Right ventricle myocardium superior (tissue), 1 donor: ENCODE results near the gene MFSD2A. TPM values are rescaled to one million over a fixed set of nuclear protein-coding genes. Genes with fewer than 3 reads are reported as not detected.

Experiments used
- total RNA-seq: library from RNA; stranded (reverse); fragmentation: NEBNext Ultra II Directional; extraction: Animal tissue kit (Norgen Biotek cat#: 25700); gene quantifications from one replicate; pipeline ENCODE4 v1.2.1, GENCODE V29; 2021
- donor health status: DM: no; HTN: yes; CAD: no; lungs with severe emphysema.

MFSD2A gene
- total RNA-seq, 1 donor from 2014 or later: 0.22 TPM

Other genes with a start within 250 kb of the MFSD2A start
- gene PPIE, start 216.3 kb upstream of the MFSD2A start, total RNA-seq: 27.9 TPM
- gene OXCT2, start 183.8 kb upstream of the MFSD2A start, total RNA-seq: 0.65 TPM
- gene BMP8B, start 166.3 kb upstream of the MFSD2A start, total RNA-seq: 0.27 TPM
- 17.1 TPM for gene TRIT1, start 71.6 kb upstream of the MFSD2A start, total RNA-seq
- gene MYCL, start 53.2 kb upstream of the MFSD2A start, total RNA-seq: 1.2 TPM
- gene CAP1, start 85.6 kb downstream of the MFSD2A start, total RNA-seq: 72.6 TPM
- gene PPT1, start 142.1 kb downstream of the MFSD2A start, total RNA-seq: 37.7 TPM
- gene RLF, start 206.2 kb downstream of the MFSD2A start, total RNA-seq: 11.7 TPM